Suprapubic skin (tissue), 4 donors: ENCODE data around the gene SPAG9. TPM values are rescaled to one million over a fixed set of nuclear protein-coding genes. Genes with fewer than 3 reads are reported as not detected.
"Not testable (repeated sequence)": the region's sequence is repeated elsewhere in the genome, so short reads cannot be mapped to it uniquely, and the experiment has no call there.

Experiments
- DNase-seq, 2 donors: peaks; one replicate each; pipeline ENCODE4 v3.0.0-alpha.2; 2019; ENCODE audit warnings: low spot score in 2 of 2
- H3K27ac ChIP-seq: fragments of 200-600 bp; sonication (generic); one replicate; pipeline ENCODE4 v1.5.1; 2019
- H3K27me3 ChIP-seq: fragments of 200-600 bp; sonication (generic); one replicate; pipeline ENCODE4 v1.5.1; 2019
- H3K36me3 ChIP-seq: fragments of 200-600 bp; sonication (generic); one replicate; pipeline ENCODE4 v1.5.1; 2019
- H3K4me1 ChIP-seq: fragments of 200-600 bp; sonication (generic); one replicate; pipeline ENCODE4 v1.5.1; 2019
- H3K4me3 ChIP-seq: fragments of 200-600 bp; sonication (generic); one replicate; pipeline ENCODE4 v1.5.1; 2019; ENCODE audit warnings: mild to moderate bottlenecking
- H3K9me3 ChIP-seq: fragments of 200-600 bp; sonication (generic); one replicate; pipeline ENCODE4 v1.5.1; 2019
- CTCF ChIP-seq, 2 donors: fragments of 200-600 bp in 1 of 2; fragments of 450-650 bp in 1 of 2; sonication (generic) in 1 of 2; IDR thresholded peaks; one replicate each; pipeline ENCODE4 v1.5.1; 2016 to 2019; ENCODE audit warnings: antibody characterized with exemption in 2 of 2, mild to moderate bottlenecking in 1 of 2, moderate library complexity in 1 of 2
- EP300 ChIP-seq: sonication (generic); formaldehyde crosslinking; IDR thresholded peaks from one replicate; pipeline ENCODE4 v1.6.1; 2017; ENCODE audit warnings: antibody characterized with exemption
- POLR2A ChIP-seq, 2 donors: fragments of 450-650 bp; IDR thresholded peaks; one replicate each; pipeline ENCODE4 v1.6.1; 2017; ENCODE audit warnings: antibody characterized with exemption in 2 of 2, mild to moderate bottlenecking in 2 of 2, moderate library complexity in 2 of 2
- POLR2AphosphoS5 ChIP-seq, 3 donors: sonication (generic); formaldehyde crosslinking; IDR thresholded peaks; one replicate each; pipeline ENCODE4 v1.6.1; 2017; ENCODE audit warnings: antibody characterized with exemption in 3 of 3
- WGBS: methylation state at CpG from one replicate; pipeline ENCODE4 v1.1.5; 2018; 5-methylcytosine and 5-hydroxymethylcytosine counted together
- total RNA-seq, 4 donors: library from RNA; depleted of rRNA; stranded (reverse); fragments of >200 nt; gene quantifications; one replicate each; pipeline ENCODE4 v1.1.0, GENCODE V29; 2016

Gene SPAG9
- total RNA-seq, 4 donors from 2014 or later = 68.8 to 176 (median 80.6) TPM

- 70% methylated on average over 2 of the region's 2 CpGs for WGBS
- Histone ChIP-seq H3K27ac (no peak overlapping the region), H3K27me3 (no peaks in the 10 kb centered on the region), H3K4me1 (peaks cover 22% of the 10 kb centered on the region), H3K4me3 (no peak overlapping the region), H3K9me3 (no peaks in the 10 kb centered on the region), H3K36me3 (no peaks in the 10 kb centered on the region)
- TF ChIP-seq EP300 (no peak), POLR2AphosphoS5 (IDR thresholded peaks at IDR 0.05) (no peak), CTCF (IDR thresholded peaks at IDR 0.05) (no peak), POLR2A (IDR thresholded peaks at IDR 0.05) (no peak)
- DNase-seq = no peak
Observed at GRCh38 chr17:51091635-51092034, 29.0 kb downstream of the SPAG9 start.

GRCh38 chr17:51088868-51089267 lies 31.8 kb downstream of the SPAG9 start:
- not testable (repeated sequence) for H3K36me3 ChIP-seq, H3K9me3 ChIP-seq, DNase-seq, H3K27me3 ChIP-seq, H3K4me3 ChIP-seq, H3K27ac ChIP-seq
- H3K4me1 ChIP-seq = peaks cover 17% of the 10 kb centered on the region
- WGBS = 97% methylated on average over 10 of the region's 10 CpGs

GRCh38 chr17:51088287-51088686 lies 32.4 kb downstream of the SPAG9 start:
- Histone ChIP-seq H3K9me3 (no peaks in the 10 kb centered on the region), H3K4me3 (no peak overlapping the region), H3K36me3 (no peaks in the 10 kb centered on the region), H3K4me1 (peaks cover 14% of the 10 kb centered on the region), H3K27ac (no peak overlapping the region), H3K27me3 (no peaks in the 10 kb centered on the region)
- DNase-seq = no peak
- WGBS = 91% methylated on average over 9 of the region's 9 CpGs
- TF ChIP-seq POLR2AphosphoS5 (IDR thresholded peaks at IDR 0.05) (no peak), CTCF (IDR thresholded peaks at IDR 0.05) (no peak), POLR2A (IDR thresholded peaks at IDR 0.05) (no peak), EP300 (no peak)

GRCh38 chr17:51087072-51087757 lies 33.5 kb downstream of the SPAG9 start:
- no peak for DNase-seq
- Histone ChIP-seq H3K9me3 (no peaks in the 10 kb centered on the region), H3K27ac (no peak overlapping the region), H3K36me3 (no peaks in the 10 kb centered on the region), H3K27me3 (no peaks in the 10 kb centered on the region), H3K4me3 (no peak overlapping the region), H3K4me1 (peaks cover 14% of the 10 kb centered on the region)
- TF ChIP-seq POLR2AphosphoS5 (IDR thresholded peaks at IDR 0.05) = no peak
- TF ChIP-seq EP300 = no peak
- no peak for TF ChIP-seq POLR2A (IDR thresholded peaks at IDR 0.05)
- no peak for TF ChIP-seq CTCF (IDR thresholded peaks at IDR 0.05)
- 60% methylated on average over 2 of the region's 2 CpGs for WGBS

- no peak overlapping the region for H3K4me3 ChIP-seq
- no peak for TF ChIP-seq EP300
- H3K4me1 ChIP-seq = peaks cover 10% of the 10 kb centered on the region
- no peak overlapping the region for H3K27ac ChIP-seq
- WGBS = 54% methylated on average over 6 of the region's 6 CpGs
- no peak for DNase-seq
- H3K36me3 ChIP-seq = no peaks in the 10 kb centered on the region
- H3K9me3 ChIP-seq = no peaks in the 10 kb centered on the region
- H3K27me3 ChIP-seq = no peaks in the 10 kb centered on the region
Observed at GRCh38 chr17:51085150-51085805, 35.4 kb downstream of the SPAG9 start.

- Histone ChIP-seq H3K27ac (no peak overlapping the region), H3K4me3 (no peak overlapping the region), H3K9me3 (no peaks in the 10 kb centered on the region), H3K27me3 (no peaks in the 10 kb centered on the region), H3K4me1 (peaks cover 10% of the 10 kb centered on the region), H3K36me3 (peaks cover 6% of the 10 kb centered on the region)
- 89% methylated on average over 1 of the region's 1 CpG for WGBS
- TF ChIP-seq EP300 (no peak), CTCF (IDR thresholded peaks at IDR 0.05) (no peak), POLR2A (IDR thresholded peaks at IDR 0.05) (no peak), POLR2AphosphoS5 (IDR thresholded peaks at IDR 0.05) (no peak)
- no peak for DNase-seq
Observed at GRCh38 chr17:51083981-51084380, 36.7 kb downstream of the SPAG9 start.

- not testable (repeated sequence) for DNase-seq, H3K27ac ChIP-seq, H3K4me1 ChIP-seq, H3K9me3 ChIP-seq, H3K27me3 ChIP-seq, H3K4me3 ChIP-seq
- WGBS = 84% methylated on average over 7 of the region's 7 CpGs
- peaks cover 12% of the 10 kb centered on the region for H3K36me3 ChIP-seq
Observed at GRCh38 chr17:51083364-51083763, 37.3 kb downstream of the SPAG9 start.
